ENCODE data around the gene LIMA1. TPM values are rescaled to one million over a fixed set of nuclear protein-coding genes. Genes with fewer than 3 reads are reported as not detected.
"Not testable (repeated sequence)": the region's sequence is repeated elsewhere in the genome, so short reads cannot be mapped to it uniquely, and the experiment has no call there.

LIMA1 gene
- total RNA-seq, 3 donors from 2014 or later (not counting 1 experiment from before 2014, with no cell fraction given), result 12.0 to 16.2 (median 13.7) TPM

- Histone ChIP-seq H3K27ac (ENCODE audit: low read length) (no peak overlapping the region), H3K36me3 (ENCODE audit: control insufficient read depth, insufficient read depth, low read length) (peaks cover 3% of the 10 kb centered on the region), H3K27me3 (ENCODE audit: control insufficient read depth, insufficient read depth, low read length) (no peaks in the 10 kb centered on the region), H3K4me3 (ENCODE audit: low read length) (no peak overlapping the region), H3K9me3 (ENCODE audit: control insufficient read depth, insufficient read depth, low read length) (no peaks in the 10 kb centered on the region), H3K4me1 (ENCODE audit: control insufficient read depth, insufficient read depth, low read length) (no peaks in the 10 kb centered on the region)
- Mint-ChIP-seq H3K4me1 (peaks cover 7 to 21% of the 10 kb centered on the region in 2 donors), H3K9me3 (no peaks in the 10 kb centered on the region), H3K36me3 (no peaks in the 10 kb centered on the region), H3K27me3 (ENCODE audit: low read depth in 2 of 2) (no peaks in the 10 kb centered on the region), H3K27ac (peak overlapping the region in 1 of 2 donors; percentile 51), H3K4me3 (no peak overlapping the region)
- DNase-seq (no peak), ATAC-seq (no peak)
- TF ChIP-seq, protein P1, sequence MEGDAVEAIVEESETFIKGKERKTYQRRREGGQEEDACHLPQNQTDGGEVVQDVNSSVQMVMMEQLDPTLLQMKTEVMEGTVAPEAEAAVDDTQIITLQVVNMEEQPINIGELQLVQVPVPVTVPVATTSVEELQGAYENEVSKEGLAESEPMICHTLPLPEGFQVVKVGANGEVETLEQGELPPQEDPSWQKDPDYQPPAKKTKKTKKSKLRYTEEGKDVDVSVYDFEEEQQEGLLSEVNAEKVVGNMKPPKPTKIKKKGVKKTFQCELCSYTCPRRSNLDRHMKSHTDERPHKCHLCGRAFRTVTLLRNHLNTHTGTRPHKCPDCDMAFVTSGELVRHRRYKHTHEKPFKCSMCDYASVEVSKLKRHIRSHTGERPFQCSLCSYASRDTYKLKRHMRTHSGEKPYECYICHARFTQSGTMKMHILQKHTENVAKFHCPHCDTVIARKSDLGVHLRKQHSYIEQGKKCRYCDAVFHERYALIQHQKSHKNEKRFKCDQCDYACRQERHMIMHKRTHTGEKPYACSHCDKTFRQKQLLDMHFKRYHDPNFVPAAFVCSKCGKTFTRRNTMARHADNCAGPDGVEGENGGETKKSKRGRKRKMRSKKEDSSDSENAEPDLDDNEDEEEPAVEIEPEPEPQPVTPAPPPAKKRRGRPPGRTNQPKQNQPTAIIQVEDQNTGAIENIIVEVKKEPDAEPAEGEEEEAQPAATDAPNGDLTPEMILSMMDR (IDR thresholded peaks at IDR 0.05), result no peak
- intact Hi-C loops (cut with micrococcal nuclease), result no loop called here
- WGBS (ENCODE audit: insufficient coverage), result 94% methylated on average over 1 of the region's 1 CpG
Observed at GRCh38 chr12:50151047-50151687, 132.2 kb downstream of the LIMA1 start.

GRCh38 chr12:50149311-50149710 is 134.0 kb downstream of the LIMA1 start:
- ATAC-seq, result no peak
- intact Hi-C loops (cut with micrococcal nuclease), result no loop called here
- H3K27me3 Mint-ChIP-seq (ENCODE audit: low read depth in 2 of 2), result no peaks in the 10 kb centered on the region

DNA sequence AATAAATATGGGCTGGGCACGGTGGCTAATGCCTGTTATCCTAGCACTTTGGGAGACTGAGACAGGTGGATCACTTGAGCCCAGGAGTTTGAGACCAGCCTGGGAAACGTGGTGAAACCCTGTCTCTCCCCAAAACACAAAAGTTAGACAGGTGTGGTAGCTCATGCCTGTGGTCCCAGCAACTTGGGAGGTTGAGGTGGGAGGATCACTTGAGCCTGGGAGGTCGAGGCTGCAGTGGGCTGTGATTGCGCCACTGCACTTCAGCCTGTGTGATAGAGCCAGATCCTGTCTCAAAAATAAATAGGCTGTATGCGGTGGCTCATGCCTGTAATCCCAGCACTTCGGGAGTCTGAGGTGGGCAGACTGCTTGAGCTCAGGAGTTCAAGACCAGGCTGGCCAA is 135.3 kb downstream of the LIMA1 start:
- H3K4me3 Mint-ChIP-seq; H3K4me3 ChIP-seq (ENCODE audit: low read length); intact Hi-C loops (cut with micrococcal nuclease); H3K36me3 Mint-ChIP-seq; H3K9me3 ChIP-seq (ENCODE audit: control insufficient read depth, insufficient read depth, low read length); DNase-seq; H3K27ac ChIP-seq (ENCODE audit: low read length); ATAC-seq; H3K27me3 ChIP-seq (ENCODE audit: control insufficient read depth, insufficient read depth, low read length); H3K27me3 Mint-ChIP-seq (ENCODE audit: low read depth in 2 of 2); H3K27ac Mint-ChIP-seq; H3K9me3 Mint-ChIP-seq; H3K4me1 ChIP-seq (ENCODE audit: control insufficient read depth, insufficient read depth, low read length): not testable (repeated sequence)
- 91% methylated on average over 6 of the region's 6 CpGs for WGBS (ENCODE audit: insufficient coverage)
- H3K4me1 Mint-ChIP-seq, result peaks cover 13 to 27% of the 10 kb centered on the region in 2 donors
- H3K36me3 ChIP-seq (ENCODE audit: control insufficient read depth, insufficient read depth, low read length), result peaks cover 12% of the 10 kb centered on the region

More at GRCh38 chr12:50149311-50149710, 134.0 kb downstream of the LIMA1 start:
- Histone ChIP-seq H3K27ac (ENCODE audit: low read length) (no peak overlapping the region), H3K4me1 (ENCODE audit: control insufficient read depth, insufficient read depth, low read length) (no peaks in the 10 kb centered on the region), H3K36me3 (ENCODE audit: control insufficient read depth, insufficient read depth, low read length) (peaks cover 6% of the 10 kb centered on the region), H3K27me3 (ENCODE audit: control insufficient read depth, insufficient read depth, low read length) (no peaks in the 10 kb centered on the region), H3K4me3 (ENCODE audit: low read length) (no peak overlapping the region), H3K9me3 (ENCODE audit: control insufficient read depth, insufficient read depth, low read length) (no peaks in the 10 kb centered on the region)
- no peak for DNase-seq
- Mint-ChIP-seq H3K9me3 (no peaks in the 10 kb centered on the region), H3K4me1 (peaks cover 13 to 27% of the 10 kb centered on the region in 2 donors), H3K4me3 (no peak overlapping the region), H3K36me3 (no peaks in the 10 kb centered on the region), H3K27ac (peak overlapping the region in 1 of 2 donors; percentile 31)
- WGBS (ENCODE audit: insufficient coverage), result 76% methylated on average over 2 of the region's 3 CpGs
- TF ChIP-seq, protein P1 (IDR thresholded peaks at IDR 0.05), result no peak

- DNase-seq (no peak), ATAC-seq (no peak)
- Histone ChIP-seq H3K9me3 (ENCODE audit: control insufficient read depth, insufficient read depth, low read length) (no peaks in the 10 kb centered on the region), H3K27me3 (ENCODE audit: control insufficient read depth, insufficient read depth, low read length) (no peaks in the 10 kb centered on the region), H3K4me3 (ENCODE audit: low read length) (no peak overlapping the region), H3K4me1 (ENCODE audit: control insufficient read depth, insufficient read depth, low read length) (no peaks in the 10 kb centered on the region), H3K27ac (ENCODE audit: low read length) (no peak overlapping the region), H3K36me3 (ENCODE audit: control insufficient read depth, insufficient read depth, low read length) (peaks cover 19% of the 10 kb centered on the region)
- H3K9me3 Mint-ChIP-seq, result no peaks in the 10 kb centered on the region
- 92% methylated on average over 3 of the region's 4 CpGs for WGBS (ENCODE audit: insufficient coverage)
- peaks cover 13 to 27% of the 10 kb centered on the region in 2 donors for H3K4me1 Mint-ChIP-seq
- H3K4me3 Mint-ChIP-seq, result no peak overlapping the region
- intact Hi-C loops (cut with micrococcal nuclease), result no loop called here
- H3K27ac Mint-ChIP-seq, result no peak overlapping the region
- TF ChIP-seq, protein P1 (IDR thresholded peaks at IDR 0.05), result no peak
- H3K27me3 Mint-ChIP-seq (ENCODE audit: low read depth in 2 of 2), result no peaks in the 10 kb centered on the region
- H3K36me3 Mint-ChIP-seq, result no peaks in the 10 kb centered on the region
Observed at GRCh38 chr12:50147281-50147680, 136.0 kb downstream of the LIMA1 start.

Data from natural killer cell (primary cell).